K562 (cell line): Measurements from ENCODE around the gene SPATS2. TPM values are rescaled to one million over a fixed set of nuclear protein-coding genes. Genes with fewer than 3 reads are reported as not detected.
"Not testable (repeated sequence)": the region's sequence is repeated elsewhere in the genome, so short reads cannot be mapped to it uniquely, and the experiment has no call there.

ENCODE experiments used
- ATAC-seq: fragments of 200-7000 bp; cut with Tn5 transposase; 3 replicates; pipeline ENCODE4 v1.9.1; 2020; ENCODE audit warnings: moderate library complexity
- BruUV-seq: library from RNA; stranded (reverse); fragments of 400-500 nt; replicated peaks from 2 replicates; lab custom pipeline; 2021; lab: Mats Ljungman, UMichigan
- CTCF ChIA-PET: fragments of 300-600 bp; formaldehyde crosslinking; extraction: SDS; loops from one replicate; lab custom pipeline; 2021; ENCODE audit warnings: low intra/inter-chr PET ratio; lab: Yijun Ruan, JAX
- POLR2A ChIA-PET: fragments of 300-600, 350-650 bp; sonication (Branson Sonifier 250); formaldehyde crosslinking; extraction: SDS; loops from one replicate; lab custom pipeline; 2021; ENCODE audit warnings: antibody characterized with exemption, inconsistent platforms; lab: Yijun Ruan, JAX
- DNase-seq, 4 experiments: peaks; one replicate each; pipeline versions ENCODE4 v3.0.0 to v3.0.0-alpha.2; 2011 to 2018; ENCODE audit warnings: low spot score in 3 of 4, mixed read lengths in 3 of 4; ENCODE audit errors: extremely low read depth in 1 of 4
- FAIRE-seq: peaks from 2 replicates; lab custom pipeline; 2011; peaks lifted over from hg19 to GRCh38; lab: Jason Lieb, UNC
- H2AFZ ChIP-seq: 2 replicates; pipeline ENCODE4 v1.6.0; 2011; ENCODE audit warnings: low read depth, low read length, control low read depth, inconsistent platforms
- H3K27ac ChIP-seq: fragments of 200-600 bp; 3 replicates; pipeline ENCODE4 v1.8.0; 2011; ENCODE audit warnings: low read depth, mild to moderate bottlenecking, control low read depth, inconsistent platforms, low read length, moderate library complexity, mixed read lengths; ENCODE audit errors: extremely low read depth
- H3K27me3 ChIP-seq, 2 experiments: fragments of 300-600 bp in 1 of 2; 2 replicates in 1 of 2; 3 replicates in 1 of 2; pipeline versions ENCODE4 v1.6.0 to v1.8.0; 2011; ENCODE audit warnings: inconsistent platforms in 2 of 2, low read length in 2 of 2, mild to moderate bottlenecking in 1 of 2, mixed read lengths in 1 of 2, moderate library complexity in 1 of 2; ENCODE audit not compliant: control insufficient read depth in 2 of 2, insufficient read depth in 2 of 2
- H3K36me3 ChIP-seq: fragments of 300-600 bp; 3 replicates; pipeline ENCODE4 v1.8.0; 2011; ENCODE audit warnings: mild to moderate bottlenecking, low read length, inconsistent platforms; ENCODE audit not compliant: control insufficient read depth, insufficient read depth
- H3K4me1 ChIP-seq, 2 experiments: fragments of 200-600 bp in 1 of 2; replicated peaks in 1 of 2; 2 replicates in 1 of 2; 3 replicates in 1 of 2; pipeline versions ENCODE4 v1.5.1 to v1.8.0; 2011; ENCODE audit warnings: inconsistent platforms in 2 of 2, low read length in 2 of 2, mild to moderate bottlenecking in 1 of 2, mixed read lengths in 1 of 2, moderate library complexity in 1 of 2; ENCODE audit not compliant: control insufficient read depth in 2 of 2, insufficient read depth in 2 of 2
- H3K4me2 ChIP-seq: 2 replicates; pipeline ENCODE4 v1.6.1; 2011; ENCODE audit warnings: low read length, control low read depth, inconsistent platforms, mixed read lengths; ENCODE audit not compliant: insufficient read depth
- H3K4me3 ChIP-seq: fragments of 200-600 bp; sonication (generic), shearing (Covaris generic); 2 replicates; pipeline ENCODE4 v1.5.1; 2016; ENCODE audit warnings: control low read depth, inconsistent platforms
- H3K79me2 ChIP-seq: fragments of 200-600 bp; 3 replicates; pipeline ENCODE4 v1.8.0; 2011; ENCODE audit warnings: low read length, inconsistent platforms; ENCODE audit not compliant: control insufficient read depth, insufficient read depth
- H3K9ac ChIP-seq, 2 experiments: 2 replicates each; pipeline versions ENCODE4 v1.6.0 to v1.6.1; 2011; ENCODE audit warnings: low read depth in 2 of 2, low read length in 2 of 2, control low read depth in 1 of 2, inconsistent platforms in 1 of 2, mild to moderate bottlenecking in 1 of 2, mixed read lengths in 1 of 2; ENCODE audit not compliant: insufficient read depth in 1 of 2
- H3K9me1 ChIP-seq: one replicate; pipeline ENCODE4 v1.6.0; 2011; ENCODE audit warnings: inconsistent platforms, mild to moderate bottlenecking, low read length, moderate library complexity; ENCODE audit not compliant: control insufficient read depth, insufficient read depth
- H3K9me3 ChIP-seq: replicated peaks from 2 replicates; pipeline ENCODE4 v1.5.1; 2011; ENCODE audit warnings: low read depth, low read length, inconsistent platforms; ENCODE audit not compliant: control insufficient read depth, insufficient read depth
- H4K20me1 ChIP-seq: replicated peaks from 2 replicates; pipeline ENCODE4 v1.6.1; 2011; ENCODE audit warnings: low read length, inconsistent platforms, mixed read lengths; ENCODE audit not compliant: control insufficient read depth, insufficient read depth
- CCNT2 ChIP-seq: IDR thresholded peaks from 2 replicates; pipeline ENCODE4 v1.6.1; 2011; ENCODE audit warnings: borderline replicate concordance, low read depth, mild to moderate bottlenecking, moderate library complexity, mixed read lengths, low read length; ENCODE audit not compliant: insufficient read length; ENCODE audit errors: extremely low read depth
- KDM1A ChIP-seq, 2 experiments: fragments of 450-650 bp; IDR thresholded peaks; 2 replicates each; pipeline ENCODE4 v1.6.1; 2016; ENCODE audit warnings: mild to moderate bottlenecking in 2 of 2
- LCOR ChIP-seq: sonication (generic); formaldehyde crosslinking; IDR thresholded peaks from 2 replicates; pipeline ENCODE4 v1.8.0; 2022; ENCODE audit warnings: mild to moderate bottlenecking, missing genetic modification reagents
- ZNF121 ChIP-seq: sonication (generic); formaldehyde crosslinking; conservative IDR thresholded peaks from 2 replicates; pipeline ENCODE4 v1.8.0; 2022; ENCODE audit warnings: missing genetic modification reagents
- ZNF507 ChIP-seq: conservative IDR thresholded peaks from 2 replicates; pipeline ENCODE4 v1.6.1; 2017; ENCODE audit warnings: missing genetic modification characterization, missing compliant biosample characterization
- WGBS: fragments of 100-300 bp; shearing (Covaris generic); methylation state at CpG from one replicate; pipeline ENCODE4 v1.1.6; 2016; ENCODE audit warnings: low coverage, mixed read lengths; ENCODE audit not compliant: insufficient coverage; ENCODE audit errors: missing lambda C conversion rate; 5-methylcytosine and 5-hydroxymethylcytosine counted together
- in situ Hi-C: fragments of 300-500 bp; cut with MboI; formaldehyde crosslinking; loops from 4 replicates; pipeline ENCODE4 v1.15.0; 2018; ENCODE audit warnings: inconsistent platforms, mixed read lengths
- intact Hi-C: fragments of 100-400 bp; cut with micrococcal nuclease; formaldehyde crosslinking; loops from 2 replicates; pipeline ENCODE4 v1.14.2; 2022
- polyA plus RNA-seq, 8 experiments: library from polyadenylated mRNA; depleted of rRNA in 4 of 8; stranded (reverse) in 5 of 8; unstranded in 3 of 8; fragments of >200 nt; fragmentation: Nextera tagmentation in 2 of 8; fragmentation: Illumina TruSeq in 1 of 8; extraction: Ambion mirVana in 2 of 8; extraction: Trizol in 1 of 8; gene quantifications; 2 replicates each; pipeline versions ENCODE4 v1.2.1 to v1.2.3, GENCODE V29; 2011 to 2014; ENCODE audit warnings: inconsistent platforms in 1 of 8, missing spikeins in 1 of 8
- total RNA-seq, 7 experiments: library from RNA; depleted of rRNA in 6 of 7; stranded (reverse); fragments of >200 nt in 6 of 7; fragmentation: Illumina TruSeq in 2 of 7; extraction: Trizol in 2 of 7; gene quantifications; 2 replicates each; pipeline versions ENCODE4 v1.2.1 to v1.2.3, GENCODE V29; 2011 to 2021; ENCODE audit warnings: low replicate concordance in 1 of 7
- TF ChIP-seq, protein P1 (sequence below): sonication (generic); formaldehyde crosslinking; IDR thresholded peaks from 2 replicates; pipeline ENCODE4 v1.8.1; 2023; ENCODE audit warnings: mild to moderate bottlenecking, missing genetic modification reagents
- TF ChIP-seq, protein P2 (sequence below): sonication (generic); formaldehyde crosslinking; IDR thresholded peaks from 2 replicates; pipeline ENCODE4 v1.8.0; 2022; ENCODE audit warnings: missing genetic modification reagents, mild to moderate bottlenecking, moderate library complexity, borderline replicate concordance
- TF ChIP-seq, protein P3 (sequence below), 2 experiments: fragments of 450-650 bp in 1 of 2; sonication (generic) in 1 of 2; formaldehyde crosslinking in 1 of 2; IDR thresholded peaks in 1 of 2; conservative IDR thresholded peaks in 1 of 2; 2 replicates each; pipeline versions ENCODE4 v1.6.1 to v1.8.1; 2016 to 2023; ENCODE audit warnings: mild to moderate bottlenecking in 2 of 2, moderate library complexity in 2 of 2, inconsistent platforms in 1 of 2, missing genetic modification reagents in 1 of 2

The SPATS2 gene
- total and polyA plus RNA-seq, 9 of the 15 experiments (the other 6 are each of a cell fraction or from before 2014, with no cell fraction given): 5.4 to 48.2 (median 17.5) TPM

DNA sequence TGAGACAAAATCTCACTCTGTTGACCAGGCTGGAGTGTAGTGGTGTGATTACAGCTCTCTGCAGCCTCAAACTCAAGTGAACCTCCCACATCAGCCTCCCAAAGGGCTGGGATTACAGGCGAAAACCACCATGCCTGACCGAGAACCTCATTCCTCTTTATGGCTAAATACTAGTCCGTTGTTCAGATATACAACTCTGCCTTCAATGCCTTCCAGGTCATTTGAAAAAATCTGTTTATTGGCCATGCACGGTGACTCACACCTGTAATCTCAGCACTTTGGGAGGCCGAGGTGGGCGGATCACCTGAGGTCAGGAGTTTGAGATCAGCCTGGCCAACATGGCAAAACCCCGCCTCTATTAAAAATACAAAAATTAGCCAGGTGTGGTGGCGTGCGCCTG is 12.9 kb downstream of the SPATS2 start:
- H3K36me3 ChIP-seq, H3K9ac ChIP-seq, FAIRE-seq, H3K9me1 ChIP-seq, ATAC-seq, H3K9me3 ChIP-seq, BruUV-seq, POLR2A ChIA-PET, H3K27me3 ChIP-seq, intact Hi-C loops, H3K4me3 ChIP-seq, CTCF ChIA-PET, H2AFZ ChIP-seq, DNase-seq, H3K4me2 ChIP-seq, H4K20me1 ChIP-seq, H3K4me1 ChIP-seq, in situ Hi-C loops, H3K27ac ChIP-seq: not testable (repeated sequence)
- peak; percentile 50 to 61; a peak in 3 of 4 replicates for TF ChIP-seq KDM1A (IDR thresholded peaks at IDR 0.05)
- 68% methylated on average over 9 of the region's 9 CpGs for WGBS
- H3K79me2 ChIP-seq: peaks cover 36% of the 10 kb centered on the region

DNA sequence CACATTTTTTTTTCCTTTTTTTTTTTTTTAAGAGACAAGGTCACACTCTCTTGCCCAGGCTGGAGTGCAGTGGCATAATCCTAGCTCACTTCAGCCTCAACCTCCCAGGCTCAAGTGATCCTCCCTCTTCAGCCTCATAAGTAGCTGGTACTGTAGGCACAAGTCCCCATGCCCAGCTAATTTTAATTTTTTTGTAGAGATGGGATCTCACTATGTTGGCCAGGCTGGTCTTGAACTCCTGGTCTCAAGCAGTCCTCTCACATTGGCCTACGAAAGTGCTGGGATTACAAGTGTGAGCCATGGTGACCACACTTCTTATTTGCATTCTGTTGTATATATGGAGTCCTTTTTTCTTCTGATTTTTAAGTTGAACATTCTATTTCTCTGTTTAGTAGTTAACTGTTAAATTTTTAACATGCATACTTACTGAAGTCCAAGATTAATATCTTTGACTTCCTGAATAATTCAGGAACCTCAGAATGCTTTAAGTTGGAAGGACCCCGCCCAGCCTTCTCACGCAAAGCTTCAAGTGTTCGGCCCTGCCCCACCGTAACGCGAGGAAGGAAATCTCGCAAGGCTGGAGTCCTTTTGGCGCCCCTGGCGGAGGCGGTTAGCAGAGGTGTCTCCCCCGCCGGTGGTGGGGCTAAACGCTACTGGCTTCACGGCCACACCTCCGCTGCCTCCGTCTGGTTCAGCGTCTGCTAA is 21.6 kb downstream of the SPATS2 start:
- no peaks in the 10 kb centered on the region for H3K9me3 ChIP-seq
- no peak overlapping the region for H3K4me3 ChIP-seq
- no peaks in the 10 kb centered on the region; the same call in 2 of the 3 replicates for H3K36me3 ChIP-seq
- no peaks in the 10 kb centered on the region for H4K20me1 ChIP-seq
- whole genome bisulfite sequencing: 90% methylated on average over 18 of the region's 18 CpGs
- no peak overlapping the region for H3K4me2 ChIP-seq
- BruUV-seq: no TSS peak
- TF ChIP-seq, protein P1, sequence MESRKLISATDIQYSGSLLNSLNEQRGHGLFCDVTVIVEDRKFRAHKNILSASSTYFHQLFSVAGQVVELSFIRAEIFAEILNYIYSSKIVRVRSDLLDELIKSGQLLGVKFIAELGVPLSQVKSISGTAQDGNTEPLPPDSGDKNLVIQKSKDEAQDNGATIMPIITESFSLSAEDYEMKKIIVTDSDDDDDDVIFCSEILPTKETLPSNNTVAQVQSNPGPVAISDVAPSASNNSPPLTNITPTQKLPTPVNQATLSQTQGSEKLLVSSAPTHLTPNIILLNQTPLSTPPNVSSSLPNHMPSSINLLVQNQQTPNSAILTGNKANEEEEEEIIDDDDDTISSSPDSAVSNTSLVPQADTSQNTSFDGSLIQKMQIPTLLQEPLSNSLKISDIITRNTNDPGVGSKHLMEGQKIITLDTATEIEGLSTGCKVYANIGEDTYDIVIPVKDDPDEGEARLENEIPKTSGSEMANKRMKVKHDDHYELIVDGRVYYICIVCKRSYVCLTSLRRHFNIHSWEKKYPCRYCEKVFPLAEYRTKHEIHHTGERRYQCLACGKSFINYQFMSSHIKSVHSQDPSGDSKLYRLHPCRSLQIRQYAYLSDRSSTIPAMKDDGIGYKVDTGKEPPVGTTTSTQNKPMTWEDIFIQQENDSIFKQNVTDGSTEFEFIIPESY: peak; percentile 95
- TF ChIP-seq CCNT2 (no peak), ZNF121 (peak; percentile 96), ZNF507 (peak; percentile 42; the same call in 1 of the 2 replicates), LCOR (CRISPR knock-in tag) (no peak)
- TF ChIP-seq, protein P2, sequence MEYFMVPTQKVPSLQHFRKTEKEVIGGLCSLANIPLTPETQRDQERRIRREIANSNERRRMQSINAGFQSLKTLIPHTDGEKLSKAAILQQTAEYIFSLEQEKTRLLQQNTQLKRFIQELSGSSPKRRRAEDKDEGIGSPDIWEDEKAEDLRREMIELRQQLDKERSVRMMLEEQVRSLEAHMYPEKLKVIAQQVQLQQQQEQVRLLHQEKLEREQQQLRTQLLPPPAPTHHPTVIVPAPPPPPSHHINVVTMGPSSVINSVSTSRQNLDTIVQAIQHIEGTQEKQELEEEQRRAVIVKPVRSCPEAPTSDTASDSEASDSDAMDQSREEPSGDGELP (CRISPR knock-in tag): peak; percentile 41; the same call in 1 of the 2 replicates
- TF ChIP-seq, protein P3, sequence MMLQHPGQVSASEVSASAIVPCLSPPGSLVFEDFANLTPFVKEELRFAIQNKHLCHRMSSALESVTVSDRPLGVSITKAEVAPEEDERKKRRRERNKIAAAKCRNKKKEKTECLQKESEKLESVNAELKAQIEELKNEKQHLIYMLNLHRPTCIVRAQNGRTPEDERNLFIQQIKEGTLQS (IDR thresholded peaks at IDR 0.05): peak; percentile 29; the same call in 1 of the 2 replicates
- TF ChIP-seq, protein P3 (CRISPR knock-in tag; conservative IDR thresholded peaks at IDR 0.05): no peak
- no peak for FAIRE-seq
- 0 out of 3 replicates have a peak, but pooled peaks cover 2% of the 10 kb centered on the region for H3K79me2 ChIP-seq
- ChIA-PET POLR2A (interaction anchor here (1.5 kb wide), 1 partner anchor 19 kb away, joined by 3 read pairs; no protein-coding TSS in a partner anchor), CTCF (no interaction called here)
- in situ Hi-C loops: no loop called here
- H2AFZ ChIP-seq: no peak overlapping the region
- ATAC-seq: no peak
- peaks cover 0 to 4% of the 10 kb centered on the region in 2 experiments; a peak in 3 of 5 replicates for H3K4me1 ChIP-seq
- H3K9me1 ChIP-seq: no peaks in the 10 kb centered on the region
- intact Hi-C loops: no loop called here
- no peak overlapping the region for H3K27ac ChIP-seq
- no peak for DNase-seq
- H3K27me3 ChIP-seq: no peaks in the 10 kb centered on the region
- H3K9ac ChIP-seq: no peak overlapping the region
